Measurements from ENCODE around the gene ZIC2. TPM values are rescaled to one million over a fixed set of nuclear protein-coding genes. Genes with fewer than 3 reads are reported as not detected.

ZIC2 gene
- total and polyA plus RNA-seq, 2 of the 4 experiments (the other 2 are of a cell fraction), result not detected

DNA sequence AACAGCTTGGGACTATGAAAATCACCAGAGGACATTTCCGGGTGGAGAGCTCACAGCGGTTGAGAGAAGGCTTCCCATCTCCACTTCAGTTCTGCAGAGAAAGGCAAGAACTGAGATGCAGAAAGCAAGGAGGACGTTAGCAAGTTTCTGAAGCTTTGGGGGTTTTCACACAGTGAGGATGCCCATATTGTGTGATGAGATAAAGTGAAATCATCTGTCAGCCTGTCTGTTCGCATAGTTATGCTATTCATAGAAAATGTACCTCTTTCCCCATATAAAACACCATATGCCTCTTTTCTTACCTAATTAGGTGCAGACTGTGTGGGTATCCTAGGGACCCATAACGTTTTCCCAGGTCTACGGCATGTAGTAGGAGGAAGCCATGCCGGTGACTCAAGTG is 37.5 kb upstream of the ZIC2 start:
- ChIA-PET POLR2A (ENCODE audit: unreplicated experiment) (no interaction called here), CTCF (no interaction called here)
- H2BK5ac ChIP-seq (ENCODE audit: low read depth, low read length, poor library complexity, severe bottlenecking), result no peak overlapping the region
- H3K9me1 ChIP-seq (ENCODE audit: insufficient read depth, low read length), result no peaks in the 10 kb centered on the region
- H4K8ac ChIP-seq (ENCODE audit: low read depth in 2 of 2, low read length in 2 of 2), result no peak overlapping the region
- H3K18ac ChIP-seq (ENCODE audit: low read depth, low read length), result no peak overlapping the region
- peaks cover 23% of the 10 kb centered on the region for H3K27me3 ChIP-seq (ENCODE audit: control insufficient read depth, insufficient read depth, low read length)
- H3K23ac ChIP-seq (ENCODE audit: low read depth, low read length), result no peak overlapping the region
- no peaks in the 10 kb centered on the region; the same call in 1 of the 2 replicates for H4K20me1 ChIP-seq (ENCODE audit: insufficient read depth, low read length)
- WGBS, 2 experiments (ENCODE audit: extremely low coverage in 2 of 2, insufficient read length in 1 of 2), result no CpG with 5 or more reads among the region's 7 CpGs
- H4K91ac ChIP-seq (ENCODE audit: insufficient read depth, low read depth, low read length), result no peak overlapping the region
- H3K4ac ChIP-seq (ENCODE audit: low read depth, low read length), result no peak overlapping the region
- H2AFZ ChIP-seq (replicated peaks; ENCODE audit: low read length, poor library complexity), result no peak overlapping the region
- H3K27ac ChIP-seq (ENCODE audit: insufficient read depth, low read length), result no peak overlapping the region
- H4K5ac ChIP-seq (ENCODE audit: low read depth, low read length), result no peak overlapping the region
- dilution Hi-C loops (cut with HindIII; ENCODE audit: low sequenced_read_pairs, unreplicated experiment) (no loop called here), intact Hi-C loops (cut with micrococcal nuclease) (no loop called here), in situ Hi-C loops (cut with MboI; ENCODE audit: low sequenced_read_pairs) (no loop called here)
- H3K4me3 ChIP-seq (ENCODE audit: insufficient read depth, low read depth, low read length), result no peak overlapping the region
- TF ChIP-seq, protein P1, sequence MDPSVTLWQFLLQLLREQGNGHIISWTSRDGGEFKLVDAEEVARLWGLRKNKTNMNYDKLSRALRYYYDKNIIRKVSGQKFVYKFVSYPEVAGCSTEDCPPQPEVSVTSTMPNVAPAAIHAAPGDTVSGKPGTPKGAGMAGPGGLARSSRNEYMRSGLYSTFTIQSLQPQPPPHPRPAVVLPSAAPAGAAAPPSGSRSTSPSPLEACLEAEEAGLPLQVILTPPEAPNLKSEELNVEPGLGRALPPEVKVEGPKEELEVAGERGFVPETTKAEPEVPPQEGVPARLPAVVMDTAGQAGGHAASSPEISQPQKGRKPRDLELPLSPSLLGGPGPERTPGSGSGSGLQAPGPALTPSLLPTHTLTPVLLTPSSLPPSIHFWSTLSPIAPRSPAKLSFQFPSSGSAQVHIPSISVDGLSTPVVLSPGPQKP (IDR thresholded peaks at IDR 0.05; ENCODE audit: borderline replicate concordance, low read depth, low read length), result no peak
- no peak for TF ChIP-seq MXI1 (IDR thresholded peaks at IDR 0.05; ENCODE audit: borderline replicate concordance, low read depth, low read length)
- TF ChIP-seq, protein P2, sequence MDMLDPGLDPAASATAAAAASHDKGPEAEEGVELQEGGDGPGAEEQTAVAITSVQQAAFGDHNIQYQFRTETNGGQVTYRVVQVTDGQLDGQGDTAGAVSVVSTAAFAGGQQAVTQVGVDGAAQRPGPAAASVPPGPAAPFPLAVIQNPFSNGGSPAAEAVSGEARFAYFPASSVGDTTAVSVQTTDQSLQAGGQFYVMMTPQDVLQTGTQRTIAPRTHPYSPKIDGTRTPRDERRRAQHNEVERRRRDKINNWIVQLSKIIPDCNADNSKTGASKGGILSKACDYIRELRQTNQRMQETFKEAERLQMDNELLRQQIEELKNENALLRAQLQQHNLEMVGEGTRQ (IDR thresholded peaks at IDR 0.05; ENCODE audit: low read depth, low read length), result no peak
- no peak for TF ChIP-seq RCOR1 (IDR thresholded peaks at IDR 0.05; ENCODE audit: insufficient replicate concordance, low read length)
- no peak for TF ChIP-seq BHLHE40 (IDR thresholded peaks at IDR 0.05; ENCODE audit: low read depth, low read length)
- TF ChIP-seq POLR2A (IDR thresholded peaks at IDR 0.05; ENCODE audit: low read depth, low read length), result no peak
- TF ChIP-seq SMC3 (IDR thresholded peaks at IDR 0.05; ENCODE audit: low read depth, low read length), result no peak
- TF ChIP-seq CHD1 (IDR thresholded peaks at IDR 0.05; ENCODE audit: low read depth, low read length), result no peak
- TF ChIP-seq RAD21 (IDR thresholded peaks at IDR 0.05; ENCODE audit: low read length), result no peak
- no peak for TF ChIP-seq MAZ (IDR thresholded peaks at IDR 0.05; ENCODE audit: borderline replicate concordance, low read depth, low read length)
- TF ChIP-seq RFX5 (IDR thresholded peaks at IDR 0.05; ENCODE audit: low read depth, low read length), result no peak
- TF ChIP-seq MAFK (IDR thresholded peaks at IDR 0.05; ENCODE audit: low read depth, low read length), result no peak
- no TSS peak for BruUV-seq (replicated peaks)
- no peaks in the 10 kb centered on the region for H3K9me3 ChIP-seq (ENCODE audit: control insufficient read depth, insufficient read depth, low read length)
- no peaks in the 10 kb centered on the region for H3K79me1 ChIP-seq (ENCODE audit: low read depth in 1 of 2, low read length in 2 of 2)
- no peak overlapping the region for H2AK9ac ChIP-seq (replicated peaks; ENCODE audit: low read depth, low read length, poor library complexity)
- no peak overlapping the region for H3K56ac ChIP-seq (ENCODE audit: extremely low read depth, insufficient read depth, low read length)
- H3K36me3 ChIP-seq (ENCODE audit: control insufficient read depth, insufficient read depth, low read length), result no peaks in the 10 kb centered on the region
- H3K9ac ChIP-seq (ENCODE audit: low read depth, low read length), result no peak overlapping the region
- no peak overlapping the region for H2BK15ac ChIP-seq (ENCODE audit: low read depth, low read length)
- H2BK20ac ChIP-seq (ENCODE audit: low read depth, low read length), result no peak overlapping the region
- ATAC-seq (ENCODE audit: low read depth), result no peak
- H3K4me2 ChIP-seq (ENCODE audit: low read depth, low read length), result no peak overlapping the region
- no peak overlapping the region for H2BK120ac ChIP-seq (ENCODE audit: low read depth, low read length)
- no peak overlapping the region for H2AK5ac ChIP-seq (ENCODE audit: low read depth, low read length)
- no peaks in the 10 kb centered on the region for H3K4me1 ChIP-seq (ENCODE audit: control insufficient read depth, insufficient read depth, low read length)
- no peak overlapping the region for H3K14ac ChIP-seq (replicated peaks; ENCODE audit: low read depth, low read length)
- DNase-seq, result no peak

All from IMR-90 (cell line).